D721Med (cell line): ENCODE results near the gene EML1.
A peak's percentile ranks its signal among the peaks of the same experiment; 100 is the strongest.

ENCODE experiments used
- DNase-seq: peaks from one replicate; pipeline ENCODE4 v3.0.0; 2011; ENCODE audit warnings: low spot score; ENCODE audit not compliant: insufficient read length
- FAIRE-seq: peaks from 2 replicates; lab custom pipeline; 2011; peaks lifted over from hg19 to GRCh38; lab: Jason Lieb, UNC
- TF ChIP-seq, protein P1 (sequence below): IDR thresholded peaks from 2 replicates; pipeline ENCODE4 v1.5.1; 2012; ENCODE audit warnings: mild to moderate bottlenecking, control low read depth; ENCODE audit not compliant: insufficient read depth; ENCODE audit errors: missing control alignments

EML1 gene

DNA sequence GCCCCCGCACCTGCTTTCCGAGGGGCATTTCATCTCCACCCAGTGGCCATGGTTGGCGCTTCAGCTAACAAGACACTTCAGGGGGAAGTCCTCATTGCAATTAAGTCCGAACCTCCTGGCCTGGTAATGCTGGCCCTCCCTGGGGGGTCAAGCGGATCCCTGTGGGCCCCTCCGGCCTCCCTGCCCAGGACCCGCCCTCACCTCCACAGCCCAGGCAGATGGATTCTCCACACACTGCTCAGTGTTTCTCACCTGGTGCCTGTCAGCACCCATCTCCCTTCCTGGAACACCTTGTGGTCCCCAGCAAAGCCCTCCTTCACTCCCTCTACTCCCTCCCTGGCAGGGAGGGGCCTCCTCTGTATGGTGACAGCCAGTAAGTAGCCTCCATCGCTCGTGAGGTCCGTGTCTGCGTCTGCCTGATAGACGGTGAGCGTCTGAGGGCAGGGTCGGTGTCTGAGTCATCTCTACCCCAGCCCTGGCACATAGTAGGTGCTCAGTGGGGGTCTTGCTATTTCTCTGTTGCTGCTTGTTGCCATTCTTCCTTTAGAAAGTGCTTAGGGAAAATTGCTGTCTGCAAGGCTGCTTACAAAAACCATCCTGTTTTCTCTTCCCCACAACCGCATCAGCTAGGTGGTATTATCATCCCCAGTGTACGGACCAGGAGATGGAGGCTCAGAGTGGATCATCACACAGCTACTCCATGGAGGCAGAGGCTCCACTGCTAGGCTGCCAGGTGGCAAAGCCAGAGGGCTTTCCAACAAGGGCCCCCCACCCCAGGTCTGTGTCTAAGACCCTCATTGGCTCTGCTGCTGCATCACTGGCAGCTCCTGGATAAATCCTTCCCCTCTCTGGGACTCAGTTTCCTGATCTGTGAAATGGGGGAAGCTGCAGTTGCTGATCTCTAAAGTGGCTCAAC, 39.7 kb upstream of the EML1 start:
- FAIRE-seq (no peak), DNase-seq (no peak)
- TF ChIP-seq, protein P1, sequence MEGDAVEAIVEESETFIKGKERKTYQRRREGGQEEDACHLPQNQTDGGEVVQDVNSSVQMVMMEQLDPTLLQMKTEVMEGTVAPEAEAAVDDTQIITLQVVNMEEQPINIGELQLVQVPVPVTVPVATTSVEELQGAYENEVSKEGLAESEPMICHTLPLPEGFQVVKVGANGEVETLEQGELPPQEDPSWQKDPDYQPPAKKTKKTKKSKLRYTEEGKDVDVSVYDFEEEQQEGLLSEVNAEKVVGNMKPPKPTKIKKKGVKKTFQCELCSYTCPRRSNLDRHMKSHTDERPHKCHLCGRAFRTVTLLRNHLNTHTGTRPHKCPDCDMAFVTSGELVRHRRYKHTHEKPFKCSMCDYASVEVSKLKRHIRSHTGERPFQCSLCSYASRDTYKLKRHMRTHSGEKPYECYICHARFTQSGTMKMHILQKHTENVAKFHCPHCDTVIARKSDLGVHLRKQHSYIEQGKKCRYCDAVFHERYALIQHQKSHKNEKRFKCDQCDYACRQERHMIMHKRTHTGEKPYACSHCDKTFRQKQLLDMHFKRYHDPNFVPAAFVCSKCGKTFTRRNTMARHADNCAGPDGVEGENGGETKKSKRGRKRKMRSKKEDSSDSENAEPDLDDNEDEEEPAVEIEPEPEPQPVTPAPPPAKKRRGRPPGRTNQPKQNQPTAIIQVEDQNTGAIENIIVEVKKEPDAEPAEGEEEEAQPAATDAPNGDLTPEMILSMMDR: no peak

GRCh38 chr14:99754141-99755067, 38.8 kb upstream of the EML1 start:
- TF ChIP-seq, protein P1: no peak
- DNase-seq: peak; percentile 71
- no peak for FAIRE-seq

GRCh38 chr14:99755068-99755405, 38.2 kb upstream of the EML1 start:
- FAIRE-seq (no peak), DNase-seq (no peak)
- TF ChIP-seq, protein P1: no peak

- DNase-seq: no peak
- TF ChIP-seq, protein P1: no peak
- FAIRE-seq: no peak
Measured at GRCh38 chr14:99755629-99756603, 37.3 kb upstream of the EML1 start.

DNA sequence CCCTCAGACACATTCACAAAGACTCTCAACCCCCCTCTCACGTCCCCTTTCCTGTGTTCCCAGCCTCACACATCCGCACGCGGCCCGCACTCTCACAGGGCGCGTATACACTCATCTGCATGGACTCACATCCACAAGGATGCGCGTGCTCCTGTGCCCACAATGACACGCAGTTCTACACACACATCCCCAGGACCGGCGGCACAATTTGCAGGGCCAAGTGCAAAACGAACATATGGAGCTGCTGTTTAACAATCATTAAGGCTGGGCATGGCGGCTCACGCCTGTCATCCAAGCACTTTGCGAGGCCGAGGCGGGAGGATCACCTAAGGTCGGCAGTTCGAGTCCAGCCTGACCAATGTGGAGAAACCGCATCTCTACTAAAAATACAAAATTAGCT, 36.4 kb upstream of the EML1 start:
- DNase-seq: no peak
- TF ChIP-seq, protein P1: no peak
- no peak for FAIRE-seq

DNA sequence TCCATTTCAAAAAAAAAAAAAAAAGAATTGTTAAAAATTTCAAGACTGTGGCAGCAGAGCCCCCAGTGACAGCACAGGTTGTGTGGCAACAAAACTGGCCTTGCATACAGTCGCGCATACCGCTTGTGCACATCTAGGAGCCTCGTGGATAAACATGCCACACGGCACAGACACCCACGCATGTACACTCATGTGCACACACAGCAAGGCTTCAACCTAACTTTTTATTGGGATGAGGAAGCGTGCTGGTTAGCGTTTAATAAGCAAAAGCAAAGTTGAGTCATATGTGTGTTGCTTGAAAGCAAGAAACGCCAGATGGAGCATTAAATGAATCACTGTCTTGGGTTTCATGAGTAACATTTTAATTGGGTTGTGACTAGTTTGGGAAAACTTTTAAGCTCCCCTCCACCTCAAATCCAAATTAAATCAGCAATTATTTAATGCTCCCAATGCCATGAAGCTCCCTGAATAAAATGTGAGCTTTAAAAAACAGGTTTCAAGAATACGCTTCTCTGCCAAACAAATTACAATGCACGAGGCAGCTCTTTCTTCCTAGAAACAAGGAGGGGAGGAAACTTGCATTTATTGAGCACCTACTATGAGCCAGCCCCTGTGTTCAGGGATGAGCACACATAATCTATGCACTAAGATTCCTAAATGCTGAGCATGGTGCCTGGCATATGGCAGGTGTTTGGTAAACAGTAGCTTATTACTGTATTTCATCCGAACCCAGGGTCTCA, 35.7 kb upstream of the EML1 start:
- TF ChIP-seq, protein P1: no peak
- FAIRE-seq: no peak
- no peak for DNase-seq
